ENCODE data around the gene FCAMR.

FCAMR gene

GRCh38 chr1:206909883-206910318 lies 60.4 kb downstream of the FCAMR start:
- Histone ChIP-seq H3K27ac (no peak overlapping the region), H3K4me3 (peak overlapping the region; percentile 78)
- DNase-seq (ENCODE audit: low spot score), result no peak
- no peak for TF ChIP-seq CTCF (IDR thresholded peaks at IDR 0.05)

GRCh38 chr1:206909161-206909882 lies 60.9 kb downstream of the FCAMR start:
- TF ChIP-seq CTCF (IDR thresholded peaks at IDR 0.05), result no peak
- DNase-seq (ENCODE audit: low spot score), result no peak
- Histone ChIP-seq H3K4me3 (peak overlapping the region; percentile 78), H3K27ac (no peak overlapping the region)

- no peak for TF ChIP-seq CTCF (IDR thresholded peaks at IDR 0.05)
- no peak for DNase-seq (ENCODE audit: low spot score)
- Histone ChIP-seq H3K27ac (no peak overlapping the region), H3K4me3 (no peak overlapping the region)
These were observed 62.2 kb downstream of the FCAMR start for GRCh38 chr1:206908038-206908437.
